Prostate gland (tissue), 2 donors: ENCODE data around the gene SBF2. TPM values are rescaled to one million over a fixed set of nuclear protein-coding genes. Genes with fewer than 3 reads are reported as not detected.

ENCODE experiments used
- DNase-seq: peaks from one replicate; pipeline ENCODE4 v3.0.0-alpha.2; 2019; ENCODE audit warnings: low spot score
- H3K27ac ChIP-seq, 2 donors: fragments of 200-600 bp; sonication (generic); 2 replicates each; pipeline ENCODE4 v1.5.1; 2017 to 2019
- H3K27me3 ChIP-seq: fragments of 200-600 bp; sonication (generic); replicated peaks from 2 replicates; pipeline ENCODE4 v1.5.1; 2019; ENCODE audit not compliant: insufficient read depth
- H3K36me3 ChIP-seq, 2 donors: fragments of 200-600 bp; sonication (generic); 1 replicate in 1 of 2; 2 replicates in 1 of 2; pipeline versions ENCODE4 v1.5.1 to v1.8.1; 2017 to 2019
- H3K4me1 ChIP-seq: fragments of 200-600 bp; sonication (generic); replicated peaks from 2 replicates; pipeline ENCODE4 v1.5.1; 2019
- H3K4me3 ChIP-seq, 2 donors: fragments of 200-600 bp; sonication (generic); 2 replicates each; pipeline ENCODE4 v1.5.1; 2017 to 2019
- H3K9me3 ChIP-seq: fragments of 200-600 bp; sonication (generic); 2 replicates; pipeline ENCODE4 v1.5.1; 2017
- POLR2A ChIP-seq: fragments of 450-650 bp; IDR thresholded peaks from one replicate; pipeline ENCODE4 v1.6.1; 2016; ENCODE audit warnings: antibody characterized with exemption, mild to moderate bottlenecking
- POLR2AphosphoS5 ChIP-seq: sonication (generic); formaldehyde crosslinking; IDR thresholded peaks from one replicate; pipeline ENCODE4 v1.6.1; 2017; ENCODE audit warnings: antibody characterized with exemption
- WGBS: methylation state at CpG from one replicate; pipeline ENCODE4 v1.1.5; 2018; 5-methylcytosine and 5-hydroxymethylcytosine counted together
- intact Hi-C: fragments of 100-400 bp; cut with DNase I; formaldehyde crosslinking; loops from one replicate; pipeline ENCODE4 v1.14.2; 2022
- total RNA-seq, 2 donors: library from RNA; depleted of rRNA; stranded (reverse); fragments of >200 nt; gene quantifications; one replicate each; pipeline ENCODE4 v1.1.0, GENCODE V29; 2016
- TF ChIP-seq, protein P1 (sequence below), 4 experiments: fragments of 200-600 bp in 2 of 4; fragments of 450-650 bp in 2 of 4; sonication (generic) in 2 of 4; IDR thresholded peaks; 1 replicate in 3 of 4; 2 replicates in 1 of 4; pipeline ENCODE4 v1.5.1; 2016 to 2019; ENCODE audit warnings: antibody characterized with exemption in 4 of 4, mild to moderate bottlenecking in 2 of 4, moderate library complexity in 2 of 4

The SBF2 gene
- total RNA-seq, 2 donors from 2014 or later, result 35.9 to 56.7 TPM

DNA sequence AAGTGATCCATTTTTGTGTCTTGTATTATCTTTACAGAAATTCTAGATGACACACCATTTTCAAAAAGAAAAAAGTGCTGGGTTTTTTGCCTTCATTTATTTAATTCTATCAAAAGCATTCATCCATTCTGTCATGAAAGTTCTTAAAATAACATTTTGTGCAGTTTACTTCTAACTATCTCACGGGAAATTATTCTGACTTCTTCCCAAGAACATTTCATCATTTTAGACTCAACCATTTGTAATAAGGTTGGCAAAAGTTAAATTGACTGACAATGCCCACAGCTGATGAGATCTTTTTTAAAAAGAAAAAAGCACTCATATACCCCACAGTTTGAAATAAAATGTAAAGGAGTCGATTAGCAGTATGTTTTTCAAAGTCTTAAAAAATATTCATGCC, 68.5 kb downstream of the SBF2 start:
- Histone ChIP-seq H3K27ac (no peak overlapping the region), H3K4me3 (no peak overlapping the region), H3K27me3 (no peaks in the 10 kb centered on the region), H3K36me3 (no peaks in the 10 kb centered on the region), H3K4me1 (no peaks in the 10 kb centered on the region), H3K9me3 (no peaks in the 10 kb centered on the region)
- TF ChIP-seq POLR2A, result no peak
- TF ChIP-seq POLR2AphosphoS5, result no peak
- TF ChIP-seq, protein P1, sequence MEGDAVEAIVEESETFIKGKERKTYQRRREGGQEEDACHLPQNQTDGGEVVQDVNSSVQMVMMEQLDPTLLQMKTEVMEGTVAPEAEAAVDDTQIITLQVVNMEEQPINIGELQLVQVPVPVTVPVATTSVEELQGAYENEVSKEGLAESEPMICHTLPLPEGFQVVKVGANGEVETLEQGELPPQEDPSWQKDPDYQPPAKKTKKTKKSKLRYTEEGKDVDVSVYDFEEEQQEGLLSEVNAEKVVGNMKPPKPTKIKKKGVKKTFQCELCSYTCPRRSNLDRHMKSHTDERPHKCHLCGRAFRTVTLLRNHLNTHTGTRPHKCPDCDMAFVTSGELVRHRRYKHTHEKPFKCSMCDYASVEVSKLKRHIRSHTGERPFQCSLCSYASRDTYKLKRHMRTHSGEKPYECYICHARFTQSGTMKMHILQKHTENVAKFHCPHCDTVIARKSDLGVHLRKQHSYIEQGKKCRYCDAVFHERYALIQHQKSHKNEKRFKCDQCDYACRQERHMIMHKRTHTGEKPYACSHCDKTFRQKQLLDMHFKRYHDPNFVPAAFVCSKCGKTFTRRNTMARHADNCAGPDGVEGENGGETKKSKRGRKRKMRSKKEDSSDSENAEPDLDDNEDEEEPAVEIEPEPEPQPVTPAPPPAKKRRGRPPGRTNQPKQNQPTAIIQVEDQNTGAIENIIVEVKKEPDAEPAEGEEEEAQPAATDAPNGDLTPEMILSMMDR (IDR thresholded peaks at IDR 0.05), result no peak
- 25% methylated on average over 2 of the region's 2 CpGs for WGBS
- no peak for DNase-seq
- intact Hi-C loops, result no loop called here

DNA sequence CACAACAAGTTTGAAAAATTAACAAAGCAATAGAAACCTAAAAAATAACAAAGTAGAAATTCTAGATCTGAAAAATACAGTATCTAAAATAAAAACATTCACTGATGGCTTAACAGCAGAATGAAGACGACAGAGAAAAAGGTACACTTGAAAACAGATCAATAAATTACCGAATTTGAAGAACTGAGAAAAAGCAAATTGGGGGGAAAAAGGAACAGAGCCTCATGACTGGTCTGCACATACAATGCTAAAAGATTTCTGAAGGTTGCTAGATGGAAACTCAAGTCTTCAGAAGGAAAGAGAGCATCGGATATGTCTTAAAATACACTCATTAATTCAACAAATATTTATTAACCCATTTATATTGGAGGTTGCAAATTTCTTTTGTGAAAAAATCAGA, 71.6 kb downstream of the SBF2 start:
- no peaks in the 10 kb centered on the region for H3K27me3 ChIP-seq
- no peaks in the 10 kb centered on the region for H3K36me3 ChIP-seq
- H3K4me3 ChIP-seq, result no peak overlapping the region
- H3K27ac ChIP-seq, result no peak overlapping the region
- 90% methylated on average over 3 of the region's 3 CpGs for WGBS
- DNase-seq, result no peak
- no peaks in the 10 kb centered on the region for H3K4me1 ChIP-seq
- intact Hi-C loops, result no loop called here
- H3K9me3 ChIP-seq, result no peaks in the 10 kb centered on the region
- TF ChIP-seq POLR2A (no peak), POLR2AphosphoS5 (no peak)
- TF ChIP-seq, protein P1 (IDR thresholded peaks at IDR 0.05), result no peak

DNA sequence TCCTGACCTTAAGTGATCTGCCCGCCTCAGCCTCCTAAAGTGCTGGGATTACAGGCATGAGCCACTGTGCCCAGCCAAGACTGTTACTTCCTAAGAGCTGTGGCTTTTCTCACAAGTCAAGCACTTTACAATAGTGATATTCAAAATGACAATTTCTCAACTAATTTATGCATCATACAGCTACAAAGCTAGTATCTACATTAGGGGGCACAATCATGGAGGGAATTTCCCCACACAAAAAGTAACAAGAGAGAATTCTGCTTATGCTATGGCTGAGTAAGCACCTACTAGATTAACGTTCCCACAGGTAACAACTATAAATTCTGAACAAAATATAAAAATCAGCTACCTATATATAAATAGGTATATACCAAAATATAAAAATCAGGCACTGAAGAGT, 72.7 kb downstream of the SBF2 start:
- Histone ChIP-seq H3K27ac (no peak overlapping the region), H3K36me3 (no peaks in the 10 kb centered on the region), H3K9me3 (no peaks in the 10 kb centered on the region), H3K27me3 (no peaks in the 10 kb centered on the region), H3K4me1 (no peaks in the 10 kb centered on the region), H3K4me3 (no peak overlapping the region)
- WGBS, result 90% methylated on average over 2 of the region's 2 CpGs
- intact Hi-C loops, result no loop called here
- no peak for TF ChIP-seq POLR2AphosphoS5
- no peak for TF ChIP-seq POLR2A
- TF ChIP-seq, protein P1 (IDR thresholded peaks at IDR 0.05), result no peak
- no peak for DNase-seq

DNA sequence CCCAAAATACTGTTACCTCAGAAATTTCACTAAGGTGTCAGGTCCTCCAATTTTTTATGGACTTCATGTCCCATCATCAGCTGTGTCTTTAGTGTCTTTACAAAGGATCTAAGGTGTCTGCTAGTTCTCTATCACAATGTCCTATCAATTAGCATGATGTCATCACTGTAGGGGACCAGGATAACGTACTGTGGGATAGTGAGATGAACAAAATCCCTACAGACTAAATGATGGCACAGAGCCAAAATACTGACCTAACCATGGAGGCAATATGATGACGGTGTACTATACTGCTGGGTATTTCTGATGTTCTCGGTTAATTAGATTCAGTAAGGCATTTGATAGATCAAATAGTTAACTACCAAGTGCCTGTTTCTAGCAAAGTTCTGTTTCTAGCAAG, 82.5 kb downstream of the SBF2 start:
- no peak overlapping the region for H3K4me3 ChIP-seq
- no peak for DNase-seq
- intact Hi-C loops, result no loop called here
- H3K27me3 ChIP-seq, result no peaks in the 10 kb centered on the region
- H3K4me1 ChIP-seq, result no peaks in the 10 kb centered on the region
- H3K36me3 ChIP-seq, result no peaks in the 10 kb centered on the region
- no peaks in the 10 kb centered on the region for H3K9me3 ChIP-seq
- 92% methylated on average over 3 of the region's 3 CpGs for WGBS
- H3K27ac ChIP-seq, result no peak overlapping the region
- TF ChIP-seq, protein P1 (IDR thresholded peaks at IDR 0.05), result no peak
- TF ChIP-seq POLR2A (no peak), POLR2AphosphoS5 (no peak)

DNA sequence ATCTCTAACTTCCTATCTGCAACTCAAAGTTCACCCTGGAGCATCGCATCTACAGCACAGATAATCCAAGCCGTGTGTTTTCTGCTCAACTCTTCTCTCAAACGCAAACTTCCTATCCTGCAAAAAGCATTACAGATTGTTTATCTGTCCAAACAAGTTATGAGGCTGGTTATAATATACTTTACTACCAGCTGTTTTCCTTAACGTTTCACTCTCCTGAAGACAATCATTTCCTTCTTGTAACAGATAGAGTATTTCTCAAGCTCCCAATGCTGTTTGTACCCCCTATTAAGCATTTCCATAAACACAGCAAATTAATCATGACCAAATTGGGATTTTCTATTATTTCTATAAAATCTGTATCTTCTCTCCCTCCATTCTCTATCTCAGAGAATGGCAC, 84.7 kb downstream of the SBF2 start:
- intact Hi-C loops, result loop anchor here (5.0 kb wide), 1 partner anchor 98 kb away; the partner anchor contains the start of gene ADM
- Histone ChIP-seq H3K27me3 (no peaks in the 10 kb centered on the region), H3K4me3 (no peak overlapping the region), H3K4me1 (no peaks in the 10 kb centered on the region), H3K36me3 (no peaks in the 10 kb centered on the region), H3K27ac (no peak overlapping the region), H3K9me3 (no peaks in the 10 kb centered on the region)
- TF ChIP-seq POLR2A (no peak), POLR2AphosphoS5 (no peak)
- TF ChIP-seq, protein P1 (IDR thresholded peaks at IDR 0.05), result no peak
- WGBS, result 82% methylated on average over 4 of the region's 4 CpGs
- no peak for DNase-seq
